ENCODE results near the gene MICU1. TPM values are rescaled to one million over a fixed set of nuclear protein-coding genes. Genes with fewer than 3 reads are reported as not detected.

The MICU1 gene
- total RNA-seq, 2 experiments from 2014 or later: 27.2 to 33.6 TPM

- no TSS peak for BruUV-seq (replicated peaks)
- POLR2A ChIA-PET: no interaction called here
- H3K79me2 ChIP-seq (ENCODE audit: insufficient read depth, low read depth, low read length): no peaks in the 10 kb centered on the region
Measured at GRCh38 chr10:72483471-72483870, 142.4 kb downstream of the MICU1 start.

GRCh38 chr10:72480861-72481260 lies 145.0 kb downstream of the MICU1 start:
- Histone ChIP-seq H3K79me2 (ENCODE audit: insufficient read depth, low read depth, low read length) (no peaks in the 10 kb centered on the region), H2AFZ (ENCODE audit: low read length) (no peak overlapping the region), H3K4me2 (ENCODE audit: low read length) (no peak overlapping the region), H3K9me3 (ENCODE audit: low read length) (no peaks in the 10 kb centered on the region), H3K4me1 (ENCODE audit: insufficient read depth, low read length, poor library complexity, severe bottlenecking) (no peaks in the 10 kb centered on the region), H3K36me3 (ENCODE audit: insufficient read depth, low read length) (no peaks in the 10 kb centered on the region), H3K27ac (ENCODE audit: low read depth, low read length, poor library complexity, severe bottlenecking) (no peak overlapping the region), H3K4me3 (ENCODE audit: low read depth, low read length, poor library complexity, severe bottlenecking) (no peak overlapping the region), H4K20me1 (ENCODE audit: insufficient read depth, low read length) (no peaks in the 10 kb centered on the region), H3K9me2 (ENCODE audit: insufficient read depth, low read length) (no peaks in the 10 kb centered on the region)
- no peak for TF ChIP-seq CTCF (conservative IDR thresholded peaks at IDR 0.05; ENCODE audit: low read length)
- TF ChIP-seq EZH2phosphoT487 (IDR thresholded peaks at IDR 0.05; ENCODE audit: borderline replicate concordance, low read depth, low read length): no peak
- POLR2A ChIA-PET: no interaction called here
- no TSS peak for BruUV-seq (replicated peaks)
- CTCF ChIA-PET (ENCODE audit: unreplicated experiment): no interaction called here
- no peak for DNase-seq (ENCODE audit: low spot score)
- intact Hi-C loops (cut with micrococcal nuclease; ENCODE audit: unreplicated experiment): no loop called here

More at GRCh38 chr10:72483471-72483870, 142.4 kb downstream of the MICU1 start:
- H4K20me1 ChIP-seq (ENCODE audit: insufficient read depth, low read length): no peaks in the 10 kb centered on the region
- H3K27ac ChIP-seq (ENCODE audit: low read depth, low read length, poor library complexity, severe bottlenecking): no peak overlapping the region
- TF ChIP-seq CTCF (conservative IDR thresholded peaks at IDR 0.05; ENCODE audit: low read length) (no peak), EZH2phosphoT487 (IDR thresholded peaks at IDR 0.05; ENCODE audit: borderline replicate concordance, low read depth, low read length) (no peak)
- no peak for DNase-seq (ENCODE audit: low spot score)
- no peaks in the 10 kb centered on the region for H3K9me2 ChIP-seq (ENCODE audit: insufficient read depth, low read length)
- H3K4me2 ChIP-seq (ENCODE audit: low read length): no peak overlapping the region
- no peaks in the 10 kb centered on the region for H3K4me1 ChIP-seq (ENCODE audit: insufficient read depth, low read length, poor library complexity, severe bottlenecking)
- H3K36me3 ChIP-seq (ENCODE audit: insufficient read depth, low read length): no peaks in the 10 kb centered on the region
- no peak overlapping the region for H2AFZ ChIP-seq (ENCODE audit: low read length)
- H3K4me3 ChIP-seq (ENCODE audit: low read depth, low read length, poor library complexity, severe bottlenecking): no peak overlapping the region
- H3K9me3 ChIP-seq (ENCODE audit: low read length): no peaks in the 10 kb centered on the region
- CTCF ChIA-PET (ENCODE audit: unreplicated experiment): no interaction called here
- intact Hi-C loops (cut with micrococcal nuclease; ENCODE audit: unreplicated experiment): no loop called here

GRCh38 chr10:72477463-72477862 lies 148.4 kb downstream of the MICU1 start:
- ChIA-PET CTCF (ENCODE audit: unreplicated experiment) (no interaction called here), POLR2A (interaction anchor here (0.6 to 1.0 kb wide), 2 partner anchors 21 to 188 kb away, joined by 4 to 5 read pairs; no protein-coding TSS in a partner anchor)
- no peak overlapping the region for H3K4me3 ChIP-seq (ENCODE audit: low read depth, low read length, poor library complexity, severe bottlenecking)
- H3K36me3 ChIP-seq (ENCODE audit: insufficient read depth, low read length): peaks cover 8% of the 10 kb centered on the region; the same call in 1 of the 2 replicates
- no peaks in the 10 kb centered on the region for H3K9me2 ChIP-seq (ENCODE audit: insufficient read depth, low read length)
- no peak overlapping the region for H2AFZ ChIP-seq (ENCODE audit: low read length)
- no peak for DNase-seq (ENCODE audit: low spot score)
- no peaks in the 10 kb centered on the region for H3K4me1 ChIP-seq (ENCODE audit: insufficient read depth, low read length, poor library complexity, severe bottlenecking)
- no peak for TF ChIP-seq CTCF (conservative IDR thresholded peaks at IDR 0.05; ENCODE audit: low read length)
- intact Hi-C loops (cut with micrococcal nuclease; ENCODE audit: unreplicated experiment): no loop called here
- H3K79me2 ChIP-seq (ENCODE audit: insufficient read depth, low read depth, low read length): no peaks in the 10 kb centered on the region
- no TSS peak for BruUV-seq (replicated peaks)
- H3K9me3 ChIP-seq (ENCODE audit: low read length): no peaks in the 10 kb centered on the region
- no peak overlapping the region for H3K27ac ChIP-seq (ENCODE audit: low read depth, low read length, poor library complexity, severe bottlenecking)
- H3K4me2 ChIP-seq (ENCODE audit: low read length): no peak overlapping the region
- H4K20me1 ChIP-seq (ENCODE audit: insufficient read depth, low read length): no peaks in the 10 kb centered on the region

Data from OCI-LY7 (cell line).